Upper lobe of right lung (tissue), 1 donor: ENCODE measurements around the gene CELSR1. TPM values are rescaled to one million over a fixed set of nuclear protein-coding genes. Genes with fewer than 3 reads are reported as not detected.
A peak's percentile ranks its signal among the peaks of the same experiment; 100 is the strongest.

Experiments
- ATAC-seq: fragments of 200-7000 bp; cut with Tn5 transposase; one replicate; pipeline ENCODE4 v1.9.1; 2020; ENCODE audit warnings: mild to moderate bottlenecking, moderate library complexity
- DNase-seq: peaks from one replicate; pipeline ENCODE4 v3.0.0-alpha.2; 2020
- H3K27ac ChIP-seq: fragments of 200-600 bp; one replicate; pipeline ENCODE4 v1.8.0; 2022
- H3K27me3 ChIP-seq: fragments of 200-600 bp; one replicate; pipeline ENCODE4 v1.8.0; 2022; ENCODE audit warnings: mild to moderate bottlenecking
- H3K36me3 ChIP-seq: fragments of 200-600 bp; one replicate; pipeline ENCODE4 v1.8.0; 2022
- H3K4me1 ChIP-seq: fragments of 200-600 bp; one replicate; pipeline ENCODE4 v1.8.0; 2022
- H3K4me3 ChIP-seq: fragments of 200-600 bp; one replicate; pipeline ENCODE4 v1.8.0; 2022; ENCODE audit warnings: mild to moderate bottlenecking
- H3K9me3 ChIP-seq: fragments of 200-600 bp; one replicate; pipeline ENCODE4 v1.8.0; 2022
- intact Hi-C: fragments of 100-400 bp; cut with DNase I; formaldehyde crosslinking; loops from one replicate; pipeline ENCODE4 v1.11.0; 2022
- total RNA-seq: library from RNA; stranded (reverse); fragmentation: NEBNext Ultra II Directional; extraction: Animal tissue kit (Norgen Biotek cat#: 25700); gene quantifications from one replicate; pipeline ENCODE4 v1.2.1, GENCODE V29; 2021
- TF ChIP-seq, protein P1 (sequence below): fragments of 200-600 bp; IDR thresholded peaks from one replicate; pipeline ENCODE4 v1.8.0; 2022; ENCODE audit warnings: antibody characterized with exemption
- donor health status: DM: no; HTN: yes; CAD: no; lungs with severe emphysema.

Gene CELSR1
- total RNA-seq, 1 donor from 2014 or later: 53.5 TPM

DNA sequence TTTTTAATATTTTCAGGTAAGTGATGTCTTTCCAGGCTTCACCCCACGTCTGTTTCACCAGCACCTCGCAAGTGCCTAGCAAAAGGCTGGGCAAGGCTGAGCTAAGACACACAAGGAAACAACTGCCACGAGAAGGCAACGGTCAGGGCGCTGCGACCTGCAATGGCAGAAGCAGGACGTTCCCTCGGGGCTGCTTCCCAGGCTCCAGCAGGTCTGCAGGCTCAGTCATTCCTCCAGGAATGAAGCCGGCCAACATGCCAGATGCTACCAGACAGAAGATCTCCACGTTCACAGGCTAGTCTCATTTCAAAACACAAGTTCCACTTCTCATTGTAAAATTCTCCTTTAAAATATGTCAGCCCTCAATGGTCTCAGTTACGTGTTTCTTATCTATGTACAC is 45.5 kb downstream of the CELSR1 start:
- H3K9me3 ChIP-seq: no peaks in the 10 kb centered on the region
- H3K4me3 ChIP-seq: no peak overlapping the region
- no peaks in the 10 kb centered on the region for H3K27me3 ChIP-seq
- H3K4me1 ChIP-seq: no peaks in the 10 kb centered on the region
- TF ChIP-seq, protein P1, sequence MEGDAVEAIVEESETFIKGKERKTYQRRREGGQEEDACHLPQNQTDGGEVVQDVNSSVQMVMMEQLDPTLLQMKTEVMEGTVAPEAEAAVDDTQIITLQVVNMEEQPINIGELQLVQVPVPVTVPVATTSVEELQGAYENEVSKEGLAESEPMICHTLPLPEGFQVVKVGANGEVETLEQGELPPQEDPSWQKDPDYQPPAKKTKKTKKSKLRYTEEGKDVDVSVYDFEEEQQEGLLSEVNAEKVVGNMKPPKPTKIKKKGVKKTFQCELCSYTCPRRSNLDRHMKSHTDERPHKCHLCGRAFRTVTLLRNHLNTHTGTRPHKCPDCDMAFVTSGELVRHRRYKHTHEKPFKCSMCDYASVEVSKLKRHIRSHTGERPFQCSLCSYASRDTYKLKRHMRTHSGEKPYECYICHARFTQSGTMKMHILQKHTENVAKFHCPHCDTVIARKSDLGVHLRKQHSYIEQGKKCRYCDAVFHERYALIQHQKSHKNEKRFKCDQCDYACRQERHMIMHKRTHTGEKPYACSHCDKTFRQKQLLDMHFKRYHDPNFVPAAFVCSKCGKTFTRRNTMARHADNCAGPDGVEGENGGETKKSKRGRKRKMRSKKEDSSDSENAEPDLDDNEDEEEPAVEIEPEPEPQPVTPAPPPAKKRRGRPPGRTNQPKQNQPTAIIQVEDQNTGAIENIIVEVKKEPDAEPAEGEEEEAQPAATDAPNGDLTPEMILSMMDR: no peak
- intact Hi-C loops: no loop called here
- no peak for ATAC-seq
- DNase-seq: no peak
- no peak overlapping the region for H3K27ac ChIP-seq
- H3K36me3 ChIP-seq: no peaks in the 10 kb centered on the region

- Histone ChIP-seq H3K36me3 (no peaks in the 10 kb centered on the region), H3K9me3 (no peaks in the 10 kb centered on the region), H3K4me1 (no peaks in the 10 kb centered on the region), H3K27ac (no peak overlapping the region), H3K4me3 (no peak overlapping the region), H3K27me3 (no peaks in the 10 kb centered on the region)
- no peak for DNase-seq
- intact Hi-C loops: no loop called here
- no peak for ATAC-seq
- TF ChIP-seq, protein P1: no peak
These were observed 46.9 kb downstream of the CELSR1 start for GRCh38 chr22:46490538-46490937.

GRCh38 chr22:46486996-46487717 is 50.3 kb downstream of the CELSR1 start:
- no peak for DNase-seq

GRCh38 chr22:46484861-46485595 is 52.4 kb downstream of the CELSR1 start:
- no peak overlapping the region for H3K4me3 ChIP-seq
- peaks cover 5% of the 10 kb centered on the region for H3K4me1 ChIP-seq
- ATAC-seq (no peak), DNase-seq (no peak)
- TF ChIP-seq, protein P1: no peak
- no peaks in the 10 kb centered on the region for H3K9me3 ChIP-seq
- intact Hi-C loops: no loop called here
- H3K36me3 ChIP-seq: no peaks in the 10 kb centered on the region
- H3K27me3 ChIP-seq: no peaks in the 10 kb centered on the region
- H3K27ac ChIP-seq: peak overlapping the region; percentile 30

More at GRCh38 chr22:46486996-46487717, 50.3 kb downstream of the CELSR1 start:
- H3K36me3 ChIP-seq: no peaks in the 10 kb centered on the region
- H3K4me3 ChIP-seq: no peak overlapping the region
- H3K9me3 ChIP-seq: no peaks in the 10 kb centered on the region
- H3K27ac ChIP-seq: no peak overlapping the region
- peaks cover 5% of the 10 kb centered on the region for H3K4me1 ChIP-seq
- TF ChIP-seq, protein P1: no peak
- H3K27me3 ChIP-seq: no peaks in the 10 kb centered on the region
- intact Hi-C loops: no loop called here
- no peak for ATAC-seq

- H3K27me3 ChIP-seq: no peaks in the 10 kb centered on the region
- DNase-seq (no peak), ATAC-seq (peak; percentile 80)
- H3K36me3 ChIP-seq: no peaks in the 10 kb centered on the region
- peaks cover 5% of the 10 kb centered on the region for H3K4me1 ChIP-seq
- H3K27ac ChIP-seq: peak overlapping the region; percentile 30
- H3K4me3 ChIP-seq: no peak overlapping the region
- TF ChIP-seq, protein P1: no peak
- no peaks in the 10 kb centered on the region for H3K9me3 ChIP-seq
- intact Hi-C loops: no loop called here
These were observed 53.1 kb downstream of the CELSR1 start for GRCh38 chr22:46484156-46484860.
